HG02852 (cell line): ENCODE data around the gene TMC2.
A peak's percentile ranks its signal among the peaks of the same experiment; 100 is the strongest.
"Not testable (repeated sequence)": the region's sequence is repeated elsewhere in the genome, so short reads cannot be mapped to it uniquely, and the experiment has no call there.

Source experiments
- ATAC-seq: cut with Tn5 transposase; IDR thresholded peaks from one replicate; pipeline ENCODE4 v1.9.1; 2021; ENCODE audit warnings: mild to moderate bottlenecking, moderate library complexity; ENCODE audit not compliant: unreplicated experiment

Gene TMC2

DNA sequence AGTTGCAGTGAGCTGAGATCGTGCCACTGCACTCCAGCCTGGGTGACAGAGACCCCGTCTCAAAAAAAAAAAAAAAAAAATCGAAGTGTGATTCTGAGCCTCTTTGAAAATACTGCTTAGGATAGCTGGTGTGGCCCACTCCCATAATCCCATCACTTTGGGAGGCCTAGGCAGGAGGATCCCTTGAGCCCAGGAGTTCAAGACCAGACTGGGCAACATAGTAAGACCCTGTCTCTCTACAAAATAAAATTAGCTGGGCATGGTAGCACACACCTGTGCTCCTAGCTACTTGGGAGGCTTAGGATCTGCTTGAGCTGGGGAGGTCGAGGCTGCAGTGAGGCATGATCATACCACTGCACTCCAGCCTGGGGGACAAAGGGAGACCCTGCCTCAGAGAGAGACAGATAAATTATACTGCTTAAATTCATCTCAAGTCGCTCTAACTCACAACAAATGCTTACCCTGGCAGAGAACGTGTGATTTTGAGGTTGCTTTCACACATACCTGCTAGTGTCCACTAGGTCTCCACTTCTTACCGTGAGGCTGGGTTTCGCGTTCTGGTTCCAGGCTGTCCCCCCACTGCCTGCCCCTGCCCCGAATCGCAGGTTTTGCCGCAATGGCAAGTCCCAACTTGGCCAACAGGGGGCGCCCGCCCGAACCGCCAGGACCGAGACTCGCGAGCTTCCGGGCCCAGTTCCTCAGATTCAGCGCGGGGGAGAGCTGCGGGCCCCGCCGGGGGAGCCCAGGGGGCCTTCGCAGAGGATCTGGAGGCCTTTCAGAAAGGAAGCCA lies 12.3 kb upstream of the TMC2 start:
- ATAC-seq, result peak; percentile 77

DNA sequence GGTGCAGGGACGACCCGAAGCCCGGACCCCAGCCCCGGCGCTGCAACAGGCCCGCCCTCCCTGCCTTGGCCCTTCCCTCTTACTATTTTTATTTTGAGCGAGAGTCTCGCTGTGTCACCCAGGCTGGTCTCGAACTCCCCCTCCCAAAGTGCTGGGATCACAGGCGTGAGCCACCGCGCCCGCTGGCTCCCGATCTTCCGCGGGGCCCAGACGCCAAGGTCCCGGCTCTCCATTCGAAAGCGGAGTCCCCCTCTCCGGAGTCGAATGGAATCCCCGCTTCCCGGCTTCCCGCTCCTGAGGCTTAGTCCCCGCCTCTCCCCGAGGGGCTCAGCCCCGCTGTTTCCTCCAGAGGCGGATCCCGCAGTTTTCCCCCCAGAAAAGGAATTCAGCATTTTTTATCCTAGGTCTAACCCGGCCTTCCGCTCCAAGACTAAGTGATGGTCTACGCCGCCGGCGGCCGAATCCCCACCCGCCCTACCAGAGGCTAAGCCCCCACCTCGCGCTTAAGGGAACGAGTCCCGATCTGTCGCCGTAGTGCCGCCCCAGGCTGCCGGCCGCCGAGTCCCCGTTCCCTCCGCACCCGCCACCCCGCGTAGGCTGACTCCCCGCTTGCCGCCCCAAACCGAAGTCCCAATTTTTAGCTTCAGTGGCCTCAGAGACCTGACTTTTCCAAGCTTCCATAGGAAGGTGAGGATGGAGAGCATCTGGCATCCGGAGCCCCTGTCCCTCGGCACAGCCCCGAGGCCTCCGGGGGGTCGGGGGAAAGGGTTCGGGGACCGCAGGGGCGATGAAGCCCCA lies 11.5 kb upstream of the TMC2 start:
- peak; percentile 51 for ATAC-seq

DNA sequence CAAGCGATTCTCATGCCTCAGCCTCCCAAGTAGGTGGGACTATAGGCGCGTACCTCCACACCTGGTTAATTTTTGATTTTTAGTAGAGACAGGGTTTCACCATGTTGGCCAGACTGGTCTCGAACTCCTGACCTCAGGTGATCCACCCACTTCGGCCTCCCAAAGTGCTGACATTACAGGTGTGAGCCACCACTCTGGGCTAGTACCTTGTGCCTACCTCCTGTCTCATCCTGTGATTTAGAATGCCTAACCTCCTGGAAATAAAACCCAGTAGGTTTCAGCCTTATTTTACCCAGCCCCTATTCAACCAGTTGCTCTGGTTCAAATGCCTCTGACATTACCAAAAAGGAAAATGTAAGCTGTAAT lies 10.2 kb upstream of the TMC2 start:
- not testable (repeated sequence) for ATAC-seq

DNA sequence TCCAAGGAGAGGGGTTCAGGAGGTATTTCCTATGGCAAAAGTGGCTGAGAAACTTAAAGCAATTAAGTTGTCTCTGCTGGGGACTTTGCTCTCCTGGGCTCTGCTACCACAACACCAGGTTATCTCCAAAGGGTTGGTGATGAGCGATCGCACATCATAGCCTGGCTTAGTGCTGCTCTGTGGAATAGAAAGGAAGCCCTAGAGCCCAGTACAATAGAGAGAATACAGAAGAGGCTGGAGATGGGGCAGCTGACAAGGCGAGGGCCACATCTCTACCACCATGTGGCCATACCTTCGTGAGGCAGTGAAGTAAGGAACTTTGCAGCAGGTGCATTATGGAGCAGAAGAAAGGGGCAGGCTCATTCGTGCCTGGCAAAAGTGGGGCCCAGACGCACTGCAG lies 8.6 kb upstream of the TMC2 start:
- no peak for ATAC-seq

DNA sequence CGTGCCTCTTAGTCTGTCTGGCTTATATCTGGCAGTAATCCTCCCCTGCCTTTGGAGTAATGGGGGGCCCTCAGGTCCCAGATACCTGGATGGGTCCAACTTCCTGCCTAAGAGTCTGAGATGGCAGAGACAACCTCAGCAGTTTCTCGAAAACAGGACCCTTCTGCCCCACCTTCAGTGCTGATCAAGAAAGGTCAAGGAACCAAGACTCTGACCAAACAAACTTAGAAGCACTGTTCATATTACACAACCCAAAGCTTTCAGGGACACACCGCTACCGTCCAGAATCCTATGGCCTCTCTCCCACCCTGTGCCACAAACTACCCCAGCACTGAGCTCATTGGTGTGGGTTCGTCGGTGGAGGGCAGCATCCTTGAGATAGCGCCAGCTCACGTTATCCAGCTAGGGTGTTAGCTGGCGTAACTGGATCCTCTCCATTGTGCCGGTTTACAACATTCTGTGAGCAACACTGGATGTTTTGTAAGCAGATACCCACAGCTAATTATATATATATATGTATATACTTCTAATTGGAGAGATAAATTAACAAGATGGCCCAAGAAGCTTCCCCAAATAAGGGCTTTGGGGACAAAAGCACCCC lies 7.6 kb upstream of the TMC2 start:
- no peak for ATAC-seq

DNA sequence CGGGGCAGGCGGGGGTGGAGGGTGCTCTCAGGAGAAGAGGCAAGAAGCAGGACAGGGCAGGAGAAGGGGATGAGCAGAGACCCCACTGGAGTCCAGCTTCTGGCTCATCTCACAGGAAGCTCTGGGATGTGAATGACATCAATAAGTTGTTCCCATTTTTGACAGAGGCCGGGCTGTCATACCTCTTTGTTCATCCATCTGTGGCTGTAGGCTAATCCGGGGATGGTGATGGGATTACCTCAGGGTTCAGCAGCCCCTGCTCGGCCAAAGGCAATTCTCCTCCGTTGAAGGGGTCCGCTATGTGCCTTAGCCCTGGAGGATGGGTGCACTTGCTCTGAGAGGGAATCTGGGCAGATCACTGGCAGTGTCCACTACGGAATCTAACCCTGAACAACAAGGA lies 3.3 kb upstream of the TMC2 start:
- ATAC-seq, result no peak

DNA sequence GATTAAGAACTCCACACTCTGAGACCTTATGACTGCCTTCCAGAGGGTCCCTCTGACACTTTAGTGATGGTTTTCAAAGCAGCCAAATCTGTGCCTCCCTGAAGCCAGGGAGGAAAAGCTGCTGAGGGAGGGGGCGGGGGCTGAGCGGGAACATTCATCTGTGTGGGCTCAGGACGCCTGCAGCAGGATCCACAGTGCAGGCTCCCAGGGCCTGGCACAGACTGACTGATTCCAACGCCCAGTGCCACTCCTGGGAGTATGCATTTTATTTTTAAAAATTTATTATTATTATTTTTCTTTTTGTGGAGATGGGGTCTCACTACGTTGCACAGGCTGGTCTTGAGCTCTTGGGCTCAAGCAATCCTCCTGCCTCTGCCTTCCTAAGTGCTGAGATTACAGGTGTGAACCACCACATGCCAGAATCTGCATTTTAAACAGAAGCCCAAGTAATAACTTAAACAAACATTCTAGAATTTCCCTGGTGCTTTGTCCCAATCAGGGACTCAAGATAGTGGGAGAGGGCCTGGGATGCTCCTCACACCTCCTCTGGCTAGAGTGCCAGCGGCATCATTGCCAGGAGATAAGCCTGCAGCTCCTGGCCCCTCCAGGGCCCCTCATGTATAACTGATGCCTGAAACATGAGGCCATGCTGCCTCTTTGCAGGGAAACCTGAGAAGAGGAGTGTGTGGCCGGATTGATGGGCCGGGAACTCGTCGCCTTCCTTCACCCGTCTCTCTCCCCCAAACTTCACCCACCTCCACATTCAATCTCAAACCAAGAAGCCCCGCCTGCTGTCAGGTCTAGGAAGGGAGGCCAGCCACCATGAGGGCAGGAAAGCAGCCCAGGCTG lies 438 bp upstream of the TMC2 start:
- no peak for ATAC-seq

DNA sequence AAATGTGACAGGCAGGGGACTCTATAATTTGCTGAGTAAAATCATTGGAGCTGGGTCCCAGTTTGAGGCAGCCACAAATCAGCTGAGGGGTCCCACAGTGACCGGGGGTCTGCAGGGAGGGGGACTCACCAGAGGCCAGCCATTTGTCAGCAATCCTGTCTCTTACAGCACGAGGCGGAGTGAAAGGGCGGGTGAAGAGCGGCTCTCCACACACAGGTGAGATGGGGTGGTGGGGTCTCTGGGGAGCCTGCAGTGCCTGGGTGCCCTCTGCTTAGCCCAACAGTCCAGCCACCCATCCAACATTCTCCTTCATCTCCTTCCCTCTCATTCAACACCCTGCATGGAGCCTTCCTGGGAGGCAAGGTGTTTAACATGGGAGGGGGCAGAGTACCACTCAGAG lies 728 bp downstream of the TMC2 start:
- no peak for ATAC-seq

DNA sequence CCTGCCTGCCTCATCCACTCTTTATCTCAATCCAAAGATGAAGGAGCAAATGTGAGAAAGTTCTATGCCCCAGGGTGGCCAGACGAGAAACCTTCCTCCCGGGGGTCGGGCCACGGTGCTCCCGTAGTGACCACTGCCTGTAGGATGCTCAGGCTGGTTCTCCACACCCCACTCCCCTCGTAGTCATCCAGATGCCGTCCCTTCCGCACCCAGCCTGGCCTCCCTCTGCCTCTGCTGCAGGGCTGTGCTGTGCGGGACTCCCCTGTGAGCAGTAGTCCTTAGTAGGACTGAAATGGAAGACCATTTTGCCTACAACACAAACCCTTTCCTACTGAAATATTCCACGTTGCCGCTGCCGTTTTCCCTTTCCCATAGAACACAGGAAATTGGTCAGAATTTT lies 2.0 kb downstream of the TMC2 start:
- ATAC-seq, result no peak

DNA sequence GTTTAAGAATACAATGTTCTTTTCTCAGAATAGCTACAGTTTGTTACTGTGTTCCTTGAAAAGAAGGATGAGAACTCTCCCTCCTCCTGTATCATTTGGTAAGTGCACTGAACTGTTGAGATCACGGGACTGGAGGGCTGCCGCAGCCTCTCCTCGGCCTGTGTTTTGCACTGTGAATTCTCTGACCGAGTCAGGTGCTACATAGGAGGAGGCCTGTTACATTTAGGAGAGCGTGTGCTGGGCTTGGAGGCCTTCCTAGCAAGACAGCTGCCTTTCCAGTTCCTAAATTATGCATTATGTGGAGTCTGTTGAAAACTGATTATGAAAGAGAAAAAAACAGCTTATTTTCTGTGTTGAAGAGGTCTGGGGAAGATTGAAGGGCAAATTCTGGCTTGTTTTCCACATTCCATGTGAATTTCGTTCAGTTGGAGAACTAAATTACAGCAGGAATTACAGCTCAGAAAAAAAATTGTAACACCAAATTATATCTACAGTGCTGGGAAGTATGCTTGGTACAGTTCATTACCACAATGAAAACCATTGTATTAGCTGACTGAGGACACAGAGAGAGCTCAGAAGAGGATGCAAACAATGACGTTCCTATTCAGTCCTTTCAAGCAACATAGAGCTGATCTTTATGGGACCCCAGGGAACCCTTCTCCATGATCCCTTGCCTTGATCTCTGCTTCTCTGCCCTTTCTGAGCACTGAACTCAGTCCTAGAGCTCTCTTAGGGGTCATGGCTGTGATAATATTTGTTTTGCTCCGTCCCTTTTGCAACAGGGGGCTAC lies 2.8 kb downstream of the TMC2 start:
- ATAC-seq, result no peak

DNA sequence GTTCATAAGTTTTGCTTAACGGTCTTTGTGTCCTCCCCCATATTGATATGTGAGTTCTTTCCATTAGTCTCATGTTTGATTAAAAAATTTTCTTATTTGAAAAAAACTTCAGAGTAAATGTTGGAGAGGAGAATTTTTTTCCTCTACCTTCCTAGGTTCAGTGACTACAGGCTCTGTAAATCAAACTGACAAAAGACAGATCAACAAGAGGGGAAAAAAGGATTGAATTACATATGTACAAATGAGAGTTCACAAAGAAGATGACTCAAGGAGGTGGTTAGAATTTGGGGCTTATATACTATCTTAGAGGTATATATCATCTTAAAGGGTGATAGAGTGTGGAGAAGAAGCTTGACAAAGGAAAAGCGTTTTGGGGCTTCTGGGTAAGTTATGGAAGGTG lies 5.6 kb downstream of the TMC2 start:
- no peak for ATAC-seq

DNA sequence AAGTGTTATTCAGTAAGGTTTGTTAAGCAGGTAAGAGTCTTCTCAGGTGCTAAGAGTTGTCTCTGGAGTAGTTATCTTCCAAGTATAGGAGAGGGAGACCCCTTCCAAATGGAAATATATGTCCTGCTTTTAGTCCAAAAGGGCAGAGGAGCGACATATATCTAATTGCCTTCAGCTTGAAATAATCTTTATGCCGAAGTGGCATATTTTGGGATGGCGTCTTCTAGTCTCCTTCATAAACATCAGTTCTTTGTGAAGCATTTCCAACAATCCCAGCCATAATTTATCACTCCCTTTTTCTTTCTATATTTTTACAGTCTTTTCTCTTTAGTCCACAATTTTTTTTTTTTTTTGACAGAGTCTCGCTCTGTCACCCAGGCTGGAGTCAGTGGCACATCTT lies 6.0 kb downstream of the TMC2 start:
- ATAC-seq, result no peak

DNA sequence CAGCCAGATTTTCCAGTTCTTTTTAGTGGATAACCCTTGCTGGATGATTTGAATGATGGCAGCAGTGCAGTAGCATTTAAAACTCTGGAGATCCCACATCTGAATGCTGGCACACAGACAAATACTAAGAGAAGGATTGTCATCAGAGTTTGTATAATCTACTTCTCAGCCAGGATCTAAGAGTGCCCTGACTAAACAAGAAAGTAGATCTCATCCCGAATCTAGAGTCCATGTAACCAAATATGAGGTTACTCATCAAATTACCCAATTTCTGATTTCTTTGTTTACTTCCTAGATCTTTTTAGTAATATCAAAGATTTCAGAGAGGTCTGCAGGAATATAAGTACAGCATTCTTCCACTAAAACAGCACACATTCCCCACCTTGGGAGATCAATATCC lies 7.8 kb downstream of the TMC2 start:
- ATAC-seq, result no peak

DNA sequence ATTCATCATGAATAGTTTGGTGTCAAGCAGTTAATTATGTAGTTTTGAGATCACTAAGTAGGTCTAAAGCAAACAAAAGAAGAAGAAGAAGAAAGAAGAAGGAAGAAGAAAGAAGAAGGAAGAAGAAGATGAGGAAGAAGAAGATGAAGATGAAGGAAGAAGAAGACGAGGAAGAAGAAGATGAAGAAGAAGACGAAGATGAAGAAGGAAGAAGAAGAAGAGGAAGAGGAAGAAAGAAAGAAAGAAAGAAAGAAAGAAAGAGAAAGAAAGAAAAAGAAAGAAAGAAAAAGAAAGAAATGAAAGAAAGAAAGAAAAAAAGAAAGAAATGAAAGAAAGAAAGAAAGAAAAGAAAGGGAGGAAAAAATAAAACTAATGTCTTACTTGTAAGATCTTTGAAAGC lies 9.2 kb downstream of the TMC2 start:
- ATAC-seq, result no peak

DNA sequence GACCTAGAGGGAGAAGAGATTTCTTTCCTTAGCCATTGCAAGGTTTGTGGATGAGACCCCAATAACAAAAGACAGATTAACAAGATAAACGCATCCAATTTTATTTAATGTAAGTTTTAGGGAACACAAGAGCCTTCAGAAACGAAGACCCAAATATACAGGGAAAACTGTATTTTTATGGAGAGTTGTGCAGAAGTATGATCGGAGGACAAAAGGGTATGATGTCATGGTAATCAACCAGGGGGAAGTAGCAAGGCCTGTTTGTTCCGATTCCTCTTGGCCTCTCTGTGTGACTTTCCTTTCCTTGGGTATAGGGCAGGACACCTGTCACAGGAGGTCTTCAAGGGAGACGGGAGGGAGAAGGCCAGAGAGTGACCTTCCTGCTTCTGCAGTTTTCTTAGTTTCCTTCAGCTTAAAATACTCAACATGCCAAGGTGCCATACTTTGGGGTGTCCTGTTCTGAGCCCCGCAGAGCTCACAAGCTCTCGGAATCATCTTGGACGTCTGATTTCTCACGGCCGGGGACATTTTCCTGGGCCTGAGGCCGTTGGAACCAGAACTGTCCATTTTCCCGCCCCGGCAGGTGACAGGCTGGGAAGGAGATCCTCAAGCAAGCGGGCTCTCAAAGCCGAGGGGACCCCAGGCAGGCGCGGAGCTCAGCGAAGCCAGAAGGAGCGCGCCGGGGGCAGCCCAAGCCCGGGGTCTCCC lies 21.7 kb downstream of the TMC2 start:
- ATAC-seq, result no peak

DNA sequence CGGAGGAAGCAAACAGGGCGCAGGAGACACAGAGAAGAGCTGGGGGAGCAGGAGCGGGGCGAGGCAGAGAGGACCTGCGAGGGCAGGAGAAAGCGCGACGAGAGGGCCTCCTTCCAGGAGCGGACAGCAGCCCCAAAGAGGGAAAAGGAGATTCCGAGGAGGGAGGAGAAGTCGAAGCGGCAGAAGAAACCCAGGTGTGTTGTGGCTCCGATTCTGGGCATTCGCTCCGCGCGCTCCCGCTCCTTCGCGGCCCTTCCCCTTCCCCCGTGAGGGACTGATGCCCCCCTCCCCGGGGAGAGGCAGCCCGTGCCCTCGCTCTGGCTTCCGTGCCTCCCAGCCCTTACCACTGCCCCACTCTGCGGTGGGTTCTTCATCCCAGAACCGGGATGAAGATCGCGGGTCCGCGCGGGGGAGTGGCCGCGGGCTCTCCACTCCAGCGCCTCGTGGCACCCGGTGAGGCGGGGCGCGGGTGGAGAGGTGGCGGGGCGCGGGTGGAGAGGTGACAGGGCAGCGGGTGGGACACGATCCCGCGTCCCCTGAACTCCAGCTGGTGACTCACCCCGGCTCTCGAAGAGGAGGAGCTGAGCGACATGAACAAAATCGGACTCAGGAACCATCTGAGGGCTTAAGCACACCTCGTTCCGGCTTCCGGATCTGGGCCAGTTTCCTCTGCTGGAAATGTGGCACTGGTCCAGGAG lies 22.4 kb downstream of the TMC2 start:
- no peak for ATAC-seq

DNA sequence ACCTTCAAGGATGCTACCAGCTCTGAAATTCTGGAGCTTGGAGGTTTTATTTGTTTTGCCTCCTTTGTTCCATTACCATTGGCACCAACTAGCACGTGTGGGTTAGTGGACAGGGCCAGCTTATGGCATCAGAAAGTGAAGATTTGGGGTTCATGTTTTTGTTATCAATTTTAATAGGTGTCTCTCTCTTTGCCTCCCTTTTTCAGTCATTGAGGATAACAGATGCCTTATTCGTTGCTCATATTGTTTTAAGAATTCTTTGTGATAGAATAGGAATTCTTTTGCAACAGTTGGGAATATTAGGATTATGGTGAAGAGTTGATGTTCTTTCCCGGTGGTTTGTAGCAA lies 22.9 kb downstream of the TMC2 start:
- no peak for ATAC-seq

DNA sequence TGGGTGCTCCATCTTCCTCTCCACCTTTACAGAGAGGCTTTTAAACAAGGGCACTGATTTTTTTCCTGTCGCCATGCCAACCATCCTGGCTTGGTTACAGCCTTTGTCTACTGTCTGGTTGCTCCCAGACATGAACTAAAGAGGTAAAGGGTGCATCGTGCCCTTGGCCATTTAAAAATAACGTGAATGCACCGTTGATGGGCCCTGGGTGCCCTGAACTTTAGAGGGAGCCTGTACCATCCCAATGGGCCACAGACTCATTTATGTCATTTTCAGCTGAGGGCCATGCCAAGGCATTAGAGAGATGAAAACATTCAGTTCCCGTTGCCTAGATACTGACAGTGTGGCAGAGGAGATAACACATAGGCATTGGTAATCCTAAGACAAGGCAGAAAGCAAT lies 23.3 kb downstream of the TMC2 start:
- ATAC-seq, result no peak

DNA sequence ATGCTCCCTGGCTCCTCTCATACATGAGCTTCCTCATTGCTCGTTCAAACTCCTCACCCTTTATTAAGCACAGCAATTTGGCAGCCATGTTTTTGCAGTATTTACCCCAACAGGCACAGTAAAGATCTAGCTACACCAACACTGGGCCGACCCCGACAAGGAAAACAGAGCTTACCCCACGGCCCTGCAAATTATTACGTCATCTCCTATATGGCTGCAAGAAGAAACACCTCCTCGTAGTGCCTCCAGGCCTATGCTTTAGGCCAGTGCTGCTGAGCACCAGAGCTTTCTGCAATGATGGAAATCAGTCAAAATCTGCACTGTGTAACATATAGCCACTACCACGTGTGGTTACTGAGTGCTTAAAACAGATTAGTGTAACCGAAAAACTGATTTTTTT lies 26.7 kb downstream of the TMC2 start:
- ATAC-seq, result no peak
